PC-3 (cell line): ENCODE results near the gene ARL17A.
"Not testable (repeated sequence)": the region's sequence is repeated elsewhere in the genome, so short reads cannot be mapped to it uniquely, and the experiment has no call there.

ENCODE experiments used
- CTCF ChIP-seq: fragments of 300-600 bp; sonication (generic); conservative IDR thresholded peaks from 2 replicates; pipeline ENCODE4 v1.5.1; 2017; ENCODE audit warnings: antibody characterized with exemption, low read depth, mild to moderate bottlenecking, low read length
- EZH2 ChIP-seq: fragments of 300-600 bp; sonication (generic); IDR thresholded peaks from one replicate; pipeline ENCODE4 v1.6.1; 2017; ENCODE audit warnings: antibody characterized with exemption, mild to moderate bottlenecking, low read length; ENCODE audit not compliant: unreplicated experiment
- EZH2phosphoT487 ChIP-seq: fragments of 300-600 bp; sonication (generic); IDR thresholded peaks from 2 replicates; pipeline ENCODE4 v1.6.1; 2018; ENCODE audit warnings: mild to moderate bottlenecking, antibody characterized with exemption, low read length, borderline replicate concordance

GRCh38 chr17:46624726-46625125, 45.2 kb upstream of the ARL17A start:
- TF ChIP-seq CTCF, EZH2phosphoT487, EZH2: not testable (repeated sequence)
